GM12864 (cell line): ENCODE results near the gene ADGRF3.
"Not testable (repeated sequence)": the region's sequence is repeated elsewhere in the genome, so short reads cannot be mapped to it uniquely, and the experiment has no call there.

Experiments used
- DNase-seq: peaks from one replicate; pipeline ENCODE4 v3.0.0-alpha.2; 2011; ENCODE audit warnings: low read depth
- H3K4me3 ChIP-seq: 2 replicates; pipeline ENCODE4 v1.5.1; 2011; ENCODE audit warnings: mild to moderate bottlenecking, low read depth, low read length, control low read depth
- CTCF ChIP-seq: IDR thresholded peaks from 2 replicates; pipeline ENCODE4 v1.5.1; 2011; ENCODE audit warnings: low read depth, mild to moderate bottlenecking, moderate library complexity, low read length, control low read depth, inconsistent platforms; ENCODE audit errors: missing control alignments

Gene ADGRF3

GRCh38 chr2:26268213-26268612, 78.4 kb downstream of the ADGRF3 start:
- no peak for DNase-seq
- H3K4me3 ChIP-seq: no peak overlapping the region

GRCh38 chr2:26258836-26259235, 87.8 kb downstream of the ADGRF3 start:
- not testable (repeated sequence) for H3K4me3 ChIP-seq, DNase-seq

More at GRCh38 chr2:26268213-26268612, 78.4 kb downstream of the ADGRF3 start:
- TF ChIP-seq CTCF: no peak
